HG03558 (cell line): Measurements from ENCODE around the gene MAN1C1.
A peak's percentile ranks its signal among the peaks of the same experiment; 100 is the strongest.

ENCODE experiments used
- ATAC-seq: cut with Tn5 transposase; IDR thresholded peaks from one replicate; pipeline ENCODE4 v1.9.1; 2021; ENCODE audit warnings: moderate number of reproducible peaks; ENCODE audit not compliant: unreplicated experiment; ENCODE audit errors: extremely low read depth

The MAN1C1 gene

DNA sequence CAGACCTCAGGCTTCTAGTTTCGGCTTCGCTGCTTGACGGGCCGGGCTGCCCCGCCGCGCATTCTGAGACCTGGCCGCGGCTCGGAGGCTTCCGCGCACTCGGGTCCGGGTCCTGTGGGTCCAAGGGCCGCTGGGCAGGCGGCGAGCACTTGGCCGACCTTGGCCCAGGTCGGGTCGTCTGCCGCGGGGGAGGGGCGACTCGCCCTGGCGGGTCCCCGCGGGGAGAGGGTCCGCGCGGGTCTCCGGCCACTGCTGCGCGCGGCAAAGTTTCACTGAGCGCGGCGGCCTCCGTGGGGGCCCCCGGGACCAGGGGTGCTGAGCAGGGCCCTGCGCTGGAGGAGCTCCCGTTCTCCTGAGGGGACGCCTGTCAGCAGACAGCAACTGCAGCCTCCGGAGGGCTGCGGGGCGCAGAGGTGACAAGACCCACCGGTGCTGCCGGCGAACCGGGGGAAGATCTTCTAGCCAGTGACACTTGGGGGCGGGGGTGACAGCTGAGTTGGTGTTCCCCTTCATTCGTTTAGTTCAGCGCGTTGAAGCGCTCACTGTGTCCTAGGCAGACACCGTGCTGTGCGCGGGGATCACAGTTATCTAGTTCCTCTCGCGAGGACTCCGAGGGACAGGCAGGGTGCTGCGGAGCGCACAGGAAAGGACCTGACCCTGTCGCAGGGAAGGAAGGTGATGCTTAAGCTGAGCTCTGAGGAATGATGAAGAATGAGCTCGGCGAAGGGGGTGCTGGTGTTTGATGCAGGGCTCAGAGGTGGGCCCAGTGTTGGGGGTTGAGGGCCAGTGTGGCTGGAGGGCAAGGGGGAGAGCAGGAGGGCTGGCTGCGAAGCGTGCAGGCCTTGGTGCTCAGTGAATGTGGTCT, 203.9 kb downstream of the MAN1C1 start:
- ATAC-seq, result peak; percentile 20

DNA sequence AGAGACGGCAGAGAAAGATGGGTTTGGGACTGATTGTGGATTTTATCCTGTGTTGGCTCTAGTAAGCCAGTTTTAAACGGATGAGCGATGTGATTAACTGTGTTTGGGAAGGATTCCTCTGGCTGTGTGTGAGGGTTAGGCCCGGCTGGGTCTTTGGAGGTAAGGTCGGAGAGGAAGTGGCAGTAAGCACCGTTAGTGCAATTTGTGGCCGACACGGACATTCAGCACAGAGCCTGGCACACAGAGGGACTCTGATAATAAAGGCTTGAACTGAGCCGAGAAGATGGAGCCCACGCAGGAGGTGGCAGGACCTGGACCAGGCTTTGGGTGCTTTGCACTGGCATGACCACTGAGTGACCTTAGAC, 204.5 kb downstream of the MAN1C1 start:
- no peak for ATAC-seq

DNA sequence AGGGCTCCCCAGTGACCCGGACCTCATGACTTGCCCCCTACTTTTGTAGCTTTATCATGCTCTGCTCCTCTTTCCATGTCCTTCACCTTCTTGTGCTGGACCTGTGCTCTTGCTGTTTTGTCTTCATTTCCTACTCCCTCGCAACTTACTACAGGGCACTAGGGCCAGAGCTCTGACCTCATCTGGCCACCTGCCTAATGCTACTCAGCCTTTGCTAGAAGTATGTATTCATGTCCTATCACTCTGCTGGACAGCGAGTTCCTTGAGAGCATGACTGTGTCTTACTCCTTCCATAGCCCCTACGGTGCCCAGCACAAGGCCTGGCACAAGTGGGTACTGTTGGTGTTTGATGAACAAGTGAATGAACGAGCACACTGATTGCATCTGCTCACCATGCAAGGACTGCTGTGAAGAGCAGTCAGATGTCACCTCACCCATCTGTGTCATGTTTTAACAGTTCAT, 205.1 kb downstream of the MAN1C1 start:
- ATAC-seq, result no peak

DNA sequence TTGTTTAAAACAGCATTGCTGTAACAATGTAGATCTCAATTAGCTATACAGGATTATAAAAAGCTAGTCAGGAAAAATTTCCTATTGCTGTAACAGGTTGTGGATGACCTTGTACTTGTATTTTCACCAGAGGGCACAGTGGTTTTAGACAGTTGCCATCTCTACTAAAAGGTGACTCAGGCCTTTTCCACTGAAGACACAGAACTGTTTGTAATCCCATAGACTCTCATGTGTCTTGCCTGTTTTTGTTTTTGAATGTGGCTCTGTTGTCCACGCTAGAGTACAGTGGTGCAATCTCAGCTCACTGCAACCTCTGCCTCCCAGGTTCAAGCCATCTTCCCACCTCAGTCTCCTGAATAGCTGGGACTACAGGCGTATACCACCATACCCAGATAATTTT, 209.0 kb downstream of the MAN1C1 start:
- ATAC-seq, result no peak

DNA sequence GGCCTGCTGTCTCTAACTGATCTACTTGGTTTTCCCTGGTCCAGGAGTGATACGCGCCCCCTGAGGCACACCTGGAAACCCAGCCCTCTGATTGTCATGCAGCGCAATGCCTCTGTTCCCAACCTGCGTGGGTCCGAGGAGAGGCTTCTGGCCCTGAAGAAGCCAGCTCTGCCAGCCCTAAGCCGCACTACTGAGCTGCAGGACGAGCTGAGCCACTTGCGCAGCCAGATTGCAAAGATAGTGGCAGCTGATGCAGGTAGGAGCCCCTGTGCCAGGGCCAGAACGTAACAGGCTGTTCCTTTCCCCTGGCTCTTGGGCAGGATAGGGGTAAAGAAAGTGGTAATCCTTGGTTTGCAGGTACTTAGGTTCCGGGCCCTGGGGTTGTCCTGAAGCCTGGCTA, 210.0 kb downstream of the MAN1C1 start:
- ATAC-seq, result no peak

DNA sequence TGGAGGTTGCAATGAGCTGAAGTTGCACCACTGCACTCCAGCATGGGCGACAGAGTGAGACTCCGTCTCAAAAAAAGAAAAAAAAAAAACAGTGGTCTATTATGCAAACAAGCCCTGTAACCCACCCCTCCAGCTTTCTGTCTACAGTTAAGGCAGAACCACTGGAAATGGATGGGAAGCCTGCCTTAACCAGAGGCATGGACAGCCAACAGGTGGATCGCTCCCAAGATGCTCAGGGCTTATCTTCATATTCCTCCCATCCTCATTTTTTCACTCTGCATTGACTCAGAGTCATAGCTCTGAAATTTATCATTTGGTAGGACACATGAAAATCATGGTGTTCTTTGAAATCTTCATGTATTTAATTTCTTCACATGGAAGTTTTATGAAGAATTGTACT, 211.9 kb downstream of the MAN1C1 start:
- no peak for ATAC-seq

DNA sequence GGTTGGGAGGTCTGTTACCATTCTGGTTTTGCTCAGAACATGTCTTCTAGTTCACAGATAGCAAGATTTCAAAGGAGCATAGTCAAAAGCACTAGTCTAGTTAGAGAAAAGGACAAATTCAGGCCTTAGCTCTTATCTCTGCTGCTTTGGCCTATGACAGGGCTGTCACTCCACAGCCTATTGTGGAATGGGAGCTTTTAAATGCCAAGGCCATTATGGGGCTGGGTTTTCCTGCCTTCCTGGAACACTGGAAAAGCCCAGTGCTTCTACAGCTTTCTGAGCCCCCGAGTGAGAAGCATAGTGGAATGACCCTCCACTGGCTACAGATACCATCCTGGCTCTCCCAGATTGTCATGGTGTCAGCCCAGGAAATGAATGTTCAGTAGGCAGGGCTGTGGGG, 212.5 kb downstream of the MAN1C1 start:
- ATAC-seq, result no peak

DNA sequence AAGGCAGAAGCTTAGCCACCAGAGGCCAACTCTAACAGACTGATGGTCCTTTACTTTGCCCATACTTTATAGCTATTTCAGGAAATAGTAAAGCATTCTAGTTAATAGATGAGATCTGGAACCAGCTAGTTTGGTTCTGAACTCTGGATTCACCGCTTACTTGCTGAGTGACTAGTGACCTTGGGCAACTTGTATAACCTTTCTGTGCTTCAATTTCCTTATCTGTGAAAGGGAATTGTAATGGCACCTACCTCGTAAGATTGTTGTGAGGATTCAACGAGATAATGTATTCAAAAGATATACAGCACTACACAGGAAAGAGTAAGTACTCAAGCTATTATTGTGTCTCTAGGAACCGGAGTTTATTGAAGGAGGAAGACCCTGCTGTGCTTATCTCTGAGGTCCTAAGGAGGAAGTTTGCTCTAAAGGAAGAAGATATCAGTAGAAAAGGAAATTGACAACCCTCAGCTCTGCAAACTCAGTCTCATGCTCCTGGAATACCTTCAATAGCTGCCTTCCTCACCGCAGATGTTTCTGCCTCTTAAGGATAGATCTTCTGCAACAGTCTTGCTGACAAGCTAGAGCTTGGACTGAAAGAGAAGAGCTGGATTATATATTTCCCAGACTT, 215.1 kb downstream of the MAN1C1 start:
- ATAC-seq, result no peak

DNA sequence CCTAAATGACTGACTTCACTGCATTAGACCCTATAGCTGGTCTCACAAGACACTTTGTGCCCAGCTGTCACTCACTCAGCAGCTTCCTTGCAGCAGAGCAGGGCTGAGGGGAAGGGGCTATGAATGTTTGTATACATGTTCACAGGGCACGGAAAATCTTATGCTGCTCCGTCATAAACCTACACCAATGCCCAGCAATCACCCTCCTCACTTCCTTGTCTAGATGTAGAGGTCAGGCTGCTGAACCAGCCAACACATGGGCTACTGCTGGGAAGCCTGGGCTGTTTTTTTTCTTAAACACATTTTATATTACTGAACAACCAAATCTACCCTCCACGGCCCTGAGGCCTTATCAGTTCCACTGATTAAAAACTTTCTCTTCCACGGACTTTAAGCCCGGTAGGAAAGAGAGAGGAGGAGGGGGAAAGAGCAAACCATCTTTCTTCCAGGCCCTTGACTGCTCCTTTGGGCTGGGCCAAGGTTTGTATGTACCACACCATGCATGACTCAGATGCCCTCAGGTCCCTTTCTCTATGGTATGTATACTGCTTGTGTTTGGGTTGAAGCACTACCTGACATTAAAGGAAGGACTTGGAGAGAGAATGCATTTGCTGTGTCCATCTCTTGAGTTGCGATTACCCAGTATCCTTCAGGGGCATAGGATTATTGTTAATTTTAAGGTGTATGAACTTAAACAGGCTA, 215.9 kb downstream of the MAN1C1 start:
- ATAC-seq, result no peak

DNA sequence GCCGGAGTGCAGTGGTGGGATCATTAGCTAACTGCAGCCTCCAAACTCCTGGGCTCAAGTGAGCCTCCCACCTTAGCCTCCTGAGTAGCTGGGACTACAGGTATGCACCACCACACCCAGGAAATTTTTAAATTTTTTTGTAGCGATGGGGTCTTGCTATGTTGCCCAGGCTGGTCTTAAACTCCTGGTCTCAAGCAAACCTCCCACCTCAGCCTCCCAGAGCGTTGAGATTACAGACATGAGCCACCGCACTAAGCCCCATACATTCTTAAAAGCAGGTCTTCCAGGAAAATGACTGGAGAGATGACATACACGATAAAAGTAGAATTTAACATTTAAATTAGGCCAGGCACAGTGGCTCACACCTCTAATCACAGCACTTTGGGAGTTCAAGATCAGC, 216.6 kb downstream of the MAN1C1 start:
- no peak for ATAC-seq
